IMR-90 (cell line): ENCODE data around the gene ADM5.

Source experiments
- BHLHE40 ChIP-seq: fragments of 150-350 bp; IDR thresholded peaks from 2 replicates; pipeline ENCODE4 v1.6.1; 2016; ENCODE audit warnings: mild to moderate bottlenecking, low read depth, low read length
- CHD1 ChIP-seq: IDR thresholded peaks from 2 replicates; pipeline ENCODE4 v1.6.1; 2012; ENCODE audit warnings: low read depth, low read length, improper control_type of control experiment
- CTCF ChIP-seq: conservative IDR thresholded peaks from 2 replicates; pipeline ENCODE4 v1.5.1; 2012; ENCODE audit warnings: mild to moderate bottlenecking, low read depth, low read length, improper control_type of control experiment
- ELK1 ChIP-seq: fragments of 150-350 bp; IDR thresholded peaks from 2 replicates; pipeline ENCODE4 v1.6.1; 2016; ENCODE audit warnings: low read depth, mild to moderate bottlenecking, low read length, moderate library complexity, borderline replicate concordance
- FOS ChIP-seq: fragments of 150-350 bp; IDR thresholded peaks from 2 replicates; pipeline ENCODE4 v1.6.1; 2016; ENCODE audit warnings: low read depth, low read length
- MXI1 ChIP-seq: IDR thresholded peaks from 2 replicates; pipeline ENCODE4 v1.6.1; 2012; ENCODE audit warnings: low read depth, mild to moderate bottlenecking, low read length, moderate library complexity, borderline replicate concordance
- NFE2L2 ChIP-seq: fragments of 150-350 bp; IDR thresholded peaks from 2 replicates; pipeline ENCODE4 v1.6.1; 2016; ENCODE audit warnings: low read depth, mild to moderate bottlenecking, low read length
- POLR2A ChIP-seq: IDR thresholded peaks from 2 replicates; pipeline ENCODE4 v1.6.1; 2012; ENCODE audit warnings: mild to moderate bottlenecking, low read depth, low read length
- RAD21 ChIP-seq: IDR thresholded peaks from 2 replicates; pipeline ENCODE4 v1.6.1; 2012; ENCODE audit warnings: low read length, improper control_type of control experiment
- RFX5 ChIP-seq: IDR thresholded peaks from 2 replicates; pipeline ENCODE4 v1.8.0; 2012; ENCODE audit warnings: low read depth, mild to moderate bottlenecking, low read length, moderate library complexity
- TF ChIP-seq, protein P1 (sequence below): fragments of 150-350 bp; IDR thresholded peaks from 2 replicates; pipeline ENCODE4 v1.6.1; 2017; ENCODE audit warnings: mild to moderate bottlenecking, antibody characterized with exemption, low read length, low read depth

- TF ChIP-seq BHLHE40 (no peak), CTCF (no peak), RFX5 (no peak), POLR2A (no peak), MXI1 (no peak), CHD1 (no peak), ELK1 (no peak), NFE2L2 (no peak), FOS (no peak), RAD21 (no peak)
- TF ChIP-seq, protein P1, sequence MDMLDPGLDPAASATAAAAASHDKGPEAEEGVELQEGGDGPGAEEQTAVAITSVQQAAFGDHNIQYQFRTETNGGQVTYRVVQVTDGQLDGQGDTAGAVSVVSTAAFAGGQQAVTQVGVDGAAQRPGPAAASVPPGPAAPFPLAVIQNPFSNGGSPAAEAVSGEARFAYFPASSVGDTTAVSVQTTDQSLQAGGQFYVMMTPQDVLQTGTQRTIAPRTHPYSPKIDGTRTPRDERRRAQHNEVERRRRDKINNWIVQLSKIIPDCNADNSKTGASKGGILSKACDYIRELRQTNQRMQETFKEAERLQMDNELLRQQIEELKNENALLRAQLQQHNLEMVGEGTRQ, result no peak
These were observed 11.2 kb downstream of the ADM5 start for GRCh38 chr19:49700563-49700962.
